Upper lobe of left lung (tissue), 6 donors: ENCODE results near the gene MMP15. TPM values are rescaled to one million over a fixed set of nuclear protein-coding genes. Genes with fewer than 3 reads are reported as not detected.

ENCODE experiments used
- ATAC-seq, 2 donors: fragments of 200-7000 bp; cut with Tn5 transposase; one replicate each; pipeline ENCODE4 v1.9.1; 2022; ENCODE audit warnings: mild to moderate bottlenecking in 2 of 2, moderate library complexity in 2 of 2; ENCODE audit not compliant: low FRiP score in 2 of 2
- DNase-seq, 2 donors: peaks; one replicate each; pipeline ENCODE4 v3.0.0-alpha.2; 2019 to 2020
- H3K27ac ChIP-seq, 4 donors: fragments of 200-600 bp; sonication (generic); one replicate each; pipeline ENCODE4 v1.5.1; 2016 to 2019
- H3K27me3 ChIP-seq, 4 donors: fragments of 200-600 bp; sonication (generic); one replicate each; pipeline ENCODE4 v1.5.1; 2017 to 2019
- H3K36me3 ChIP-seq, 4 donors: fragments of 200-600 bp; sonication (generic); one replicate each; pipeline ENCODE4 v1.5.1; 2016 to 2019
- H3K4me1 ChIP-seq, 4 donors: fragments of 200-600 bp; sonication (generic); one replicate each; pipeline ENCODE4 v1.5.1; 2018 to 2019
- H3K4me3 ChIP-seq, 4 donors: fragments of 200-600 bp; sonication (generic); one replicate each; pipeline ENCODE4 v1.5.1; 2017 to 2019; ENCODE audit warnings: mild to moderate bottlenecking in 2 of 4, moderate library complexity in 1 of 4
- H3K9me3 ChIP-seq, 4 donors: fragments of 200-600 bp; sonication (generic); one replicate each; pipeline ENCODE4 v1.5.1; 2018 to 2019
- CTCF ChIP-seq, 6 experiments: fragments of 450-650 bp in 4 of 6; fragments of 200-600 bp in 2 of 6; sonication (generic) in 2 of 6; IDR thresholded peaks; one replicate each; pipeline ENCODE4 v1.5.1; 2016 to 2019; ENCODE audit warnings: antibody characterized with exemption in 6 of 6
- EP300 ChIP-seq, 4 donors: sonication (generic); formaldehyde crosslinking; IDR thresholded peaks; one replicate each; pipeline ENCODE4 v1.5.1; 2017; ENCODE audit warnings: antibody characterized with exemption in 4 of 4, control low read depth in 2 of 4
- POLR2A ChIP-seq, 4 donors: fragments of 450-650 bp; IDR thresholded peaks; one replicate each; pipeline ENCODE4 v1.5.1; 2016 to 2017; ENCODE audit warnings: antibody characterized with exemption in 4 of 4, mild to moderate bottlenecking in 2 of 4
- POLR2AphosphoS5 ChIP-seq, 2 donors: sonication (generic); formaldehyde crosslinking; IDR thresholded peaks; one replicate each; pipeline ENCODE4 v1.5.1; 2017; ENCODE audit warnings: antibody characterized with exemption in 2 of 2
- WGBS, 2 donors: methylation state at CpG; one replicate each; pipeline ENCODE4 v1.1.5; 2017 to 2018; 5-methylcytosine and 5-hydroxymethylcytosine counted together
- total RNA-seq, 6 donors: library from RNA; depleted of rRNA in 4 of 6; stranded (reverse); fragments of >200 nt in 4 of 6; gene quantifications; one replicate each; pipeline versions ENCODE4 v1.1.0 to v1.2.1, GENCODE V29; 2016 to 2021
- donor health status: DM: no; HTN: no; CAD: no; lungs with moderate emphysema.
- donor health status: DM: no; HTN: yes; CAD: no; lungs with severe emphysema.

The MMP15 gene
- total RNA-seq, 6 donors from 2014 or later, result 14.7 to 30.5 (median 25.3) TPM

DNA sequence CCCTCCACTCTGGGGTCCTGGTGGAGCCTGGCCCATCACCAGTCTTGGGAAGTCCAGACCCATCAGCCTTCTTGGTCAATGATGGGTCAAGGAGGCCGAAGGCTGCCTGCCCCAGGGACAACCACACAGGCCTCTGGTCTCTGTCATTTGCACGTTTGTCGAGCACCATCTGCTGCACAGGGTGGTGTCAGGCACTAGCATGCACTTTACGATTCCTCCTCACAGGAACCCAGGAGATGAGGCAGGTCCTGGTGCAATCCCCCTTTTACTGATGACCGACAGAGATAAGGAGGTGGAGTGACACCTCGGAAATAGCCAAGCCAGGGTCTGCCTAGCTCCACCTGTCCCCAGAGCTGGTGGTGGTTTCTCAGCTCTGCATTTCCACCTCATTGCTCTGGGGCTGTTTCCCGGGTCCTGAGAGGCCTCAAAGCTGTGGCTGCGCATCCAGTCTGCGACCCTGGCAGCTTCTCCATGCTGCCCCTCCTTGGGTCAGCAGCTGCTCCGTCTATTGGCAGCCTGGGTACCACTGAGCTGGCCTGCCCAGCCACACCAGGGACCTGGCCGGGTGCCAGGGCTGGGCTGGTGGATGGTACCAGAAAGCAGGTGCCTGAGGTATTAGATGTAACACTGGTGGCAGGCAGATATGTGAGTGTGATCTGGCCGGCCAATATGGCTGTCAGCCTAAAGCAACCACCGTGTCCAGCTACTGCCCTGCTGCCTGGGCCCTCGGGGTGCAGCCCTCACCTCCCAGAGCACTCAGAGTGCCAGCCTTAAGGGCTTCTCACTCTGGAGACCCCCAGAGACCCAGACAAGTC, 10.0 kb downstream of the MMP15 start:
- Histone ChIP-seq H3K27me3 (no peaks in the 10 kb centered on the region), H3K9me3 (no peaks in the 10 kb centered on the region), H3K4me1 (peaks cover 26 to 45% (median 28%) of the 10 kb centered on the region in 4 donors), H3K36me3 (peaks cover 0 to 20% (median 11%) of the 10 kb centered on the region in 4 donors), H3K4me3 (no peak overlapping the region), H3K27ac (no peak overlapping the region)
- no peak for ATAC-seq
- no peak for DNase-seq
- WGBS, 2 donors, result 86 to 97% methylated on average over 6 to 14 of the region's 14 CpGs
- TF ChIP-seq POLR2A (IDR thresholded peaks at IDR 0.05) (no peak), POLR2AphosphoS5 (IDR thresholded peaks at IDR 0.05) (no peak), CTCF (IDR thresholded peaks at IDR 0.05) (no peak), EP300 (IDR thresholded peaks at IDR 0.05) (no peak)

DNA sequence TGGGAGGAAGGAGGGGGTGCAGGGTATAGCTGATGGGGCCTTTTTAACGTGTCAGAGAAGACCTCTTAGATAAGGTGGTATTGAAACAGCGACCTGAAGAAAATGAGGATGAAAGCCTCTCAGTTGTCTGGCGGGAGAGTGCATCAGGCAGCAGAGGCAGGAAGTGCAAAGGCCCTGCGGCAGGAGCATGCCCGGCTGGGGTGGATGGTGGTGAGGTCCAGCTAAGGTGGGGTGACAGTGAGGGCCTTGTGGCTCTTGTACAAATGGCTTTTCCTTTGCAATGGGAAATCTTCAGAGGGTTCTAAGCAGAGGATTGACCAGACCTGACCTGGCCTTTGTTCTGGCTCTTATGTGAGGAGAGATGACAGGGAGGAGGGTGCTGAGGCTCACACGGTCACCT, 11.4 kb downstream of the MMP15 start:
- Histone ChIP-seq H3K4me1 (peaks cover 14 to 32% (median 17%) of the 10 kb centered on the region in 4 donors), H3K4me3 (no peak overlapping the region), H3K9me3 (no peaks in the 10 kb centered on the region), H3K36me3 (peaks cover 0 to 31% (median 17%) of the 10 kb centered on the region in 4 donors), H3K27me3 (no peaks in the 10 kb centered on the region), H3K27ac (no peak overlapping the region)
- 92 to 97% methylated on average over 6 of the region's 6 CpGs for WGBS, 2 donors
- DNase-seq (no peak), ATAC-seq (no peak)
- TF ChIP-seq POLR2A (IDR thresholded peaks at IDR 0.05) (no peak), CTCF (IDR thresholded peaks at IDR 0.05) (no peak), POLR2AphosphoS5 (IDR thresholded peaks at IDR 0.05) (no peak), EP300 (IDR thresholded peaks at IDR 0.05) (no peak)

GRCh38 chr16:58037365-58038057, 12.0 kb downstream of the MMP15 start:
- DNase-seq (peak in 1 of 2 donors; percentile 36), ATAC-seq (no peak)
- TF ChIP-seq CTCF (IDR thresholded peaks at IDR 0.05) (no peak), POLR2AphosphoS5 (IDR thresholded peaks at IDR 0.05) (no peak), POLR2A (IDR thresholded peaks at IDR 0.05) (no peak), EP300 (IDR thresholded peaks at IDR 0.05) (no peak)
- 96 to 97% methylated on average over 9 to 15 of the region's 16 CpGs for WGBS, 2 donors
- no peaks in the 10 kb centered on the region for H3K9me3 ChIP-seq
- no peak overlapping the region for H3K4me3 ChIP-seq
- peaks cover 9 to 27% (median 13%) of the 10 kb centered on the region in 4 donors for H3K4me1 ChIP-seq
- H3K36me3 ChIP-seq, result peaks cover 0 to 37% (median 20%) of the 10 kb centered on the region in 4 donors
- H3K27ac ChIP-seq, result no peak overlapping the region
- no peaks in the 10 kb centered on the region for H3K27me3 ChIP-seq

DNA sequence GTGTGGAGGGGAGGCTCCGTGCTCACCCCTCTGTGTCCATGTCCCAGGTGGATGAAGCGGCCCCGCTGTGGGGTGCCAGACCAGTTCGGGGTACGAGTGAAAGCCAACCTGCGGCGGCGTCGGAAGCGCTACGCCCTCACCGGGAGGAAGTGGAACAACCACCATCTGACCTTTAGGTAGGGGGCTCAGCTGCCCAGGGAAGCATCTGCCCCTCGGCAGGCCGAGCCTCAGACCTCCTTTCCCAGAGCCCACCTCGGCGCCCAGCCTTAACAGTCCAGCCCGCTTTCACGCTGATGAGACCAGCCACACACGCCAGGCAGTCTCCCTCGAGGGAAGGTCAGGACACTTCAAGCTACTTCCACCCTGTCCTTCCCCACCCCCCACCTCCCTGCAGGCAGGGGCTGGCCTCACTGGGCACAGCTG, 12.7 kb downstream of the MMP15 start:
- H3K4me3 ChIP-seq, result no peak overlapping the region
- H3K27ac ChIP-seq, result no peak overlapping the region
- H3K4me1 ChIP-seq, result peaks cover 1 to 20% (median 5%) of the 10 kb centered on the region in 4 donors
- 92 to 95% methylated on average over 17 to 20 of the region's 20 CpGs for WGBS, 2 donors
- peaks cover 0 to 44% (median 24%) of the 10 kb centered on the region in 4 donors for H3K36me3 ChIP-seq
- no peaks in the 10 kb centered on the region for H3K27me3 ChIP-seq
- H3K9me3 ChIP-seq, result no peaks in the 10 kb centered on the region
- DNase-seq, result peak in 1 of 2 donors; percentile 74
- ATAC-seq, result no peak
- TF ChIP-seq POLR2A (IDR thresholded peaks at IDR 0.05) (no peak), EP300 (IDR thresholded peaks at IDR 0.05) (no peak), CTCF (IDR thresholded peaks at IDR 0.05) (no peak), POLR2AphosphoS5 (IDR thresholded peaks at IDR 0.05) (no peak)
